CD4-positive, alpha-beta T cell treated with Interleukin-21 for 1 hour (primary cell): Measurements from ENCODE around the gene INTS1.

Experiments
- DNase-seq: peaks from one replicate; pipeline ENCODE4 v3.0.0-alpha.2; 2020

Gene INTS1

GRCh38 chr7:1502845-1503244, 1.3 kb downstream of the INTS1 start:
- DNase-seq, result no peak

- DNase-seq, result no peak
Measured at GRCh38 chr7:1501487-1502270, 2.5 kb downstream of the INTS1 start.

GRCh38 chr7:1500064-1500807, 4.0 kb downstream of the INTS1 start:
- no peak for DNase-seq

GRCh38 chr7:1499367-1500029, 4.7 kb downstream of the INTS1 start:
- DNase-seq, result no peak

GRCh38 chr7:1498370-1499305, 5.6 kb downstream of the INTS1 start:
- no peak for DNase-seq

- DNase-seq, result no peak
Measured at GRCh38 chr7:1497293-1497927, 6.8 kb downstream of the INTS1 start.

- no peak for DNase-seq
Measured at GRCh38 chr7:1496531-1497292, 7.5 kb downstream of the INTS1 start.

- no peak for DNase-seq
Measured at GRCh38 chr7:1495564-1496242, 8.5 kb downstream of the INTS1 start.

GRCh38 chr7:1494866-1495563, 9.2 kb downstream of the INTS1 start:
- no peak for DNase-seq

- no peak for DNase-seq
Measured at GRCh38 chr7:1494447-1494846, 9.7 kb downstream of the INTS1 start.

- DNase-seq, result no peak
Measured at GRCh38 chr7:1493571-1493970, 10.6 kb downstream of the INTS1 start.

GRCh38 chr7:1493129-1493528, 11.1 kb downstream of the INTS1 start:
- DNase-seq, result no peak

- DNase-seq, result no peak
Measured at GRCh38 chr7:1492640-1493039, 11.5 kb downstream of the INTS1 start.

GRCh38 chr7:1492221-1492620, 12.0 kb downstream of the INTS1 start:
- no peak for DNase-seq

GRCh38 chr7:1490837-1491236, 13.4 kb downstream of the INTS1 start:
- DNase-seq, result no peak

- DNase-seq, result no peak
Measured at GRCh38 chr7:1489336-1489735, 14.9 kb downstream of the INTS1 start.

- DNase-seq, result no peak
Measured at GRCh38 chr7:1488016-1488415, 16.2 kb downstream of the INTS1 start.

- no peak for DNase-seq
Measured at GRCh38 chr7:1487466-1487865, 16.7 kb downstream of the INTS1 start.

GRCh38 chr7:1486571-1486970, 17.6 kb downstream of the INTS1 start:
- no peak for DNase-seq

- DNase-seq, result no peak
Measured at GRCh38 chr7:1485156-1485555, 19.0 kb downstream of the INTS1 start.
